Measurements from ENCODE around the gene ATMIN. TPM values are rescaled to one million over a fixed set of nuclear protein-coding genes. Genes with fewer than 3 reads are reported as not detected.

ATMIN gene
- total and polyA plus RNA-seq, 2 of the 13 experiments (the other 11 are each of a cell fraction or from before 2014, with no cell fraction given) = 34.6 to 60.4 TPM

GRCh38 chr16:81095953-81096714 lies 60.5 kb downstream of the ATMIN start, which contains the start of gene GCSH (continued):
- TF ChIP-seq ZNF512B (CRISPR knock-in tag; IDR thresholded peaks at IDR 0.05; ENCODE audit: borderline replicate concordance) = no peak
- no peak for TF ChIP-seq STAT5B (CRISPR knock-in tag; IDR thresholded peaks at IDR 0.05)
- peak; percentile 95 for TF ChIP-seq SAP130 (CRISPR knock-in tag; IDR thresholded peaks at IDR 0.05; ENCODE audit: low read depth)
- peak; percentile 88 for TF ChIP-seq ZSCAN31 (CRISPR knock-in tag; IDR thresholded peaks at IDR 0.05; ENCODE audit: low read depth)
- no peak for TF ChIP-seq TIGD3 (CRISPR knock-in tag; IDR thresholded peaks at IDR 0.05; ENCODE audit: borderline replicate concordance)
- no peak for TF ChIP-seq PTBP1 (IDR thresholded peaks at IDR 0.05; ENCODE audit: low read depth, low read length, poor library complexity, severe bottlenecking)
- TF ChIP-seq CREB3 (CRISPR knock-in tag; IDR thresholded peaks at IDR 0.05) = 0 out of 2 replicates have a peak, but pooled peaks have one; percentile 35
- TF ChIP-seq ZSCAN25 (CRISPR knock-in tag; IDR thresholded peaks at IDR 0.05) = peak; percentile 98
- TF ChIP-seq SMAD9 (CRISPR knock-in tag; IDR thresholded peaks at IDR 0.05) = no peak; the same call in 1 of the 2 replicates
- TF ChIP-seq ZSCAN9 (CRISPR knock-in tag; IDR thresholded peaks at IDR 0.05; ENCODE audit: borderline replicate concordance) = no peak; the same call in 1 of the 2 replicates
- TF ChIP-seq PRMT3 (CRISPR knock-in tag; IDR thresholded peaks at IDR 0.05; ENCODE audit: borderline replicate concordance, low read depth) = no peak; the same call in 1 of the 2 replicates
- 0 out of 2 replicates have a peak, but pooled peaks have one; percentile 62 for TF ChIP-seq GZF1 (CRISPR knock-in tag; IDR thresholded peaks at IDR 0.05)
- TF ChIP-seq ZNF343 (CRISPR knock-in tag; IDR thresholded peaks at IDR 0.05) = no peak
- peak; percentile 99 for TF ChIP-seq UBTF (CRISPR knock-in tag; IDR thresholded peaks at IDR 0.05)
- TF ChIP-seq FOXM1 (CRISPR knock-in tag; IDR thresholded peaks at IDR 0.05) = no peak
- TF ChIP-seq POLR2AphosphoS5 (IDR thresholded peaks at IDR 0.05; ENCODE audit: low read depth, low read length) = peak; percentile 65
- no peak for TF ChIP-seq KLF15 (CRISPR knock-in tag; IDR thresholded peaks at IDR 0.05; ENCODE audit: borderline replicate concordance)
- no peak for TF ChIP-seq SCMH1 (CRISPR knock-in tag; IDR thresholded peaks at IDR 0.05; ENCODE audit: borderline replicate concordance)
- TF ChIP-seq ZNF720 (CRISPR knock-in tag; IDR thresholded peaks at IDR 0.05) = no peak
- TF ChIP-seq SATB2 (CRISPR knock-in tag; IDR thresholded peaks at IDR 0.05) = no peak; the same call in 1 of the 2 replicates
- no peak for TF ChIP-seq POLR2AphosphoS2 (IDR thresholded peaks at IDR 0.05; ENCODE audit: low read depth, low read length)
